ENCODE measurements around the gene OSCAR.
"Not testable (repeated sequence)": the region's sequence is repeated elsewhere in the genome, so short reads cannot be mapped to it uniquely, and the experiment has no call there.

Gene OSCAR

GRCh38 chr19:54127688-54128440 is 27.3 kb upstream of the OSCAR start:
- DNase-seq (ENCODE audit: low read depth in 2 of 3, low spot score in 1 of 3): no peak

- no peak for DNase-seq (ENCODE audit: low read depth in 2 of 3, low spot score in 1 of 3)
These were observed 25.1 kb upstream of the OSCAR start for GRCh38 chr19:54125713-54126112.

- no peak for DNase-seq (ENCODE audit: low read depth in 2 of 3, low spot score in 1 of 3)
These were observed 23.8 kb upstream of the OSCAR start for GRCh38 chr19:54124393-54124792.

GRCh38 chr19:54123682-54124081 is 23.1 kb upstream of the OSCAR start:
- DNase-seq (ENCODE audit: low read depth in 2 of 3, low spot score in 1 of 3): no peak

- DNase-seq (ENCODE audit: low read depth in 2 of 3, low spot score in 1 of 3): no peak
These were observed 20.7 kb upstream of the OSCAR start for GRCh38 chr19:54121259-54121658.

- peak; percentile 93 to 96 (median 95) for DNase-seq (ENCODE audit: low read depth in 2 of 3, low spot score in 1 of 3)
These were observed 14.8 kb upstream of the OSCAR start, which contains the start of the genes PRPF31 and TFPT for GRCh38 chr19:54115109-54116063. Gene PRPF31, plus strand, starts transcription at chr19:54115754. Its CDS starts 2,525 bp downstream, at chr19:54118279. Gene TFPT, minus strand, starts transcription at chr19:54115657. Its CDS starts 388 bp downstream, at chr19:54115269.

GRCh38 chr19:54114340-54115108 is 13.9 kb upstream of the OSCAR start:
- DNase-seq (ENCODE audit: low read depth in 2 of 3, low spot score in 1 of 3): no peak

- DNase-seq (ENCODE audit: low read depth in 2 of 3, low spot score in 1 of 3): no peak
These were observed 9.0 kb upstream of the OSCAR start for GRCh38 chr19:54109651-54110050.

- no peak for DNase-seq (ENCODE audit: low read depth in 2 of 3, low spot score in 1 of 3)
These were observed 7.9 kb upstream of the OSCAR start for GRCh38 chr19:54108496-54108895.

- DNase-seq (ENCODE audit: low read depth in 2 of 3, low spot score in 1 of 3): no peak
These were observed 7.4 kb upstream of the OSCAR start for GRCh38 chr19:54107876-54108490.

GRCh38 chr19:54106716-54107115 is 6.1 kb upstream of the OSCAR start:
- DNase-seq (ENCODE audit: low read depth in 2 of 3, low spot score in 1 of 3): no peak

- DNase-seq (ENCODE audit: low read depth in 2 of 3, low spot score in 1 of 3): no peak
These were observed 5.2 kb upstream of the OSCAR start for GRCh38 chr19:54105796-54106195.

- DNase-seq (ENCODE audit: low read depth in 2 of 3, low spot score in 1 of 3): no peak
These were observed 4.6 kb upstream of the OSCAR start for GRCh38 chr19:54104998-54105715.

- DNase-seq (ENCODE audit: low read depth in 2 of 3, low spot score in 1 of 3): peak; percentile 88 to 97 (median 96)
These were observed 2.0 kb upstream of the OSCAR start, which contains the start of gene NDUFA3 for GRCh38 chr19:54102421-54103169. Gene NDUFA3, plus strand, starts transcription at chr19:54102855. Its CDS starts 24 bp downstream, at chr19:54102879.

GRCh38 chr19:54099903-54100255 is 724 bp downstream of the OSCAR start:
- not testable (repeated sequence) for DNase-seq (ENCODE audit: low read depth in 2 of 3, low spot score in 1 of 3)

- no peak for DNase-seq (ENCODE audit: low read depth in 2 of 3, low spot score in 1 of 3)
These were observed 1.3 kb downstream of the OSCAR start for GRCh38 chr19:54099190-54099902.

- no peak for DNase-seq (ENCODE audit: low read depth in 2 of 3, low spot score in 1 of 3)
These were observed 3.9 kb downstream of the OSCAR start for GRCh38 chr19:54096617-54097106.

- DNase-seq (ENCODE audit: low read depth in 2 of 3, low spot score in 1 of 3): peak in 1 of 3 donors; percentile 31
These were observed 4.6 kb downstream of the OSCAR start for GRCh38 chr19:54095859-54096616.
